Lower leg skin (tissue), 4 donors: ENCODE measurements around the gene CACNA1S. TPM values are rescaled to one million over a fixed set of nuclear protein-coding genes. Genes with fewer than 3 reads are reported as not detected.

Experiments used
- DNase-seq, 2 donors: peaks; one replicate each; pipeline ENCODE4 v3.0.0-alpha.2; 2019; ENCODE audit warnings: low spot score in 2 of 2
- H3K4me3 ChIP-seq: fragments of 200-600 bp; sonication (generic); 2 replicates; pipeline ENCODE4 v1.5.1; 2017; ENCODE audit warnings: mild to moderate bottlenecking, low read depth; ENCODE audit not compliant: poor library complexity, severe bottlenecking
- CTCF ChIP-seq, 3 donors: fragments of 450-650 bp; IDR thresholded peaks; one replicate each; pipeline ENCODE4 v1.5.1; 2016; ENCODE audit warnings: antibody characterized with exemption in 3 of 3, mild to moderate bottlenecking in 3 of 3, moderate library complexity in 2 of 3
- POLR2A ChIP-seq, 2 donors: fragments of 450-650 bp; IDR thresholded peaks; one replicate each; pipeline ENCODE4 v1.6.1; 2016 to 2017; ENCODE audit warnings: antibody characterized with exemption in 2 of 2, mild to moderate bottlenecking in 1 of 2, moderate library complexity in 1 of 2
- WGBS, 2 donors: methylation state at CpG; one replicate each; pipeline ENCODE4 v1.1.5; 2018; 5-methylcytosine and 5-hydroxymethylcytosine counted together
- intact Hi-C: fragments of 100-400 bp; cut with DNase I; formaldehyde crosslinking; loops from one replicate; pipeline ENCODE4 v1.15.0; 2023; ENCODE audit warnings: low total_unique reads
- total RNA-seq, 4 donors: library from RNA; depleted of rRNA; stranded (reverse); fragments of >200 nt; gene quantifications; one replicate each; pipeline ENCODE4 v1.1.0, GENCODE V29; 2016

Gene CACNA1S
- total RNA-seq, 4 donors from 2014 or later: 0.04 TPM; not detected in 3

DNA sequence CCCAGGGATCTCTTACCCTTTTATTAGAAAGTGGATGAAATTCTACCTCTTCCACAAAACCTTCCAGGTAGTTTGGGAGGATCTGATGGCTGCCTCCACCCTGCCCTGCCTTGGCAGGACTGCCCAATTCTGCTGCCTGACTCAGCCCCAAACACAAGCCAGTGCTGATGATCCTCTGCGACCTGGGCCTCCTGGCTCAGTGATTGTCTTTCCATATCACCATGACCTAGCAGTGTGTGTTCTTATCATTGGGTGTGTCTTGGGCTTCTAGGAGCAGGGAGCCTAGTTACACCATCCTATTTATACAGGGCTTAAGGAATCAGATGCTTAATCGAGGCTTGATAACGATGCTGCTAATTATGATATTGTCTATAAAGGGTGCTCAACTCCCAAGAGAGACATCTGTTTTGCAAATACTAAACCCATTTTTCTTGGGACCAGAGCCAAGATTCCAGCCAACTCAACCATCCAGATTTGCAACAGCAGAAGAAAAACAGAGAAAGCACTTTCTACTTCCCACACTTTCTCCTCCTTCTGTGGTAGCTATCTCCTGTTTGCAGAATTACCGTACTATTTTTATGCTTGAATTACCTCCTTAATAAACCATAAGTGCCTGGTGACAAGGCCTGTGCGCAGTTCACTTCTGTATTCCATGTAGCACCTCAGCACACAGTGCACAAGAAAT is 52.2 kb downstream of the CACNA1S start:
- TF ChIP-seq CTCF (IDR thresholded peaks at IDR 0.05): no peak
- TF ChIP-seq POLR2A (IDR thresholded peaks at IDR 0.05): no peak
- no peak for DNase-seq
- 60 to 63% methylated on average over 5 of the region's 5 CpGs for WGBS, 2 donors
- no peak overlapping the region for H3K4me3 ChIP-seq
- intact Hi-C loops: no loop called here

DNA sequence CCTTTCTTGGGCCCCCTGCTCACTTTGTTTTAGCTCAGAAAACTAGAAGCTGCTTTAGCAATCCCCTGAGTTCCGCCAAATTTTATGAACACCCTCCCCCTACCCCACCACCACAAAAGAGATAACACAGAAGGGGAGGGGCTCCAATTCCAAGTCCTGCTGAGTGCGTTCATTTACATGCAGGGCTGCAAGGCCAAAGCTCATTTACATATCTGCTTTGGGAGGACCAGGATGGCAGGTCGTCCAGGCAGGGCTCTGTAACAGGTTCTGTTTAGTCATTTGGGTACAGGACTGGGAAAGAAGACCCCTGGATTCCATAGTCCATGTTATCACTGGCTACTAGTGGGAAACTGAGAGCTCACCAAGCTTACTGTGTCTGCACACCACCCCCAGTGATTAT is 52.8 kb downstream of the CACNA1S start:
- DNase-seq: no peak
- no peak for TF ChIP-seq CTCF (IDR thresholded peaks at IDR 0.05)
- no peak for TF ChIP-seq POLR2A (IDR thresholded peaks at IDR 0.05)
- no peak overlapping the region for H3K4me3 ChIP-seq
- intact Hi-C loops: no loop called here
- 89 to 97% methylated on average over 3 of the region's 3 CpGs for WGBS, 2 donors

GRCh38 chr1:201054091-201054543 is 58.1 kb downstream of the CACNA1S start:
- 34 to 42% methylated on average over 9 to 10 of the region's 10 CpGs for WGBS, 2 donors
- intact Hi-C loops: no loop called here

DNA sequence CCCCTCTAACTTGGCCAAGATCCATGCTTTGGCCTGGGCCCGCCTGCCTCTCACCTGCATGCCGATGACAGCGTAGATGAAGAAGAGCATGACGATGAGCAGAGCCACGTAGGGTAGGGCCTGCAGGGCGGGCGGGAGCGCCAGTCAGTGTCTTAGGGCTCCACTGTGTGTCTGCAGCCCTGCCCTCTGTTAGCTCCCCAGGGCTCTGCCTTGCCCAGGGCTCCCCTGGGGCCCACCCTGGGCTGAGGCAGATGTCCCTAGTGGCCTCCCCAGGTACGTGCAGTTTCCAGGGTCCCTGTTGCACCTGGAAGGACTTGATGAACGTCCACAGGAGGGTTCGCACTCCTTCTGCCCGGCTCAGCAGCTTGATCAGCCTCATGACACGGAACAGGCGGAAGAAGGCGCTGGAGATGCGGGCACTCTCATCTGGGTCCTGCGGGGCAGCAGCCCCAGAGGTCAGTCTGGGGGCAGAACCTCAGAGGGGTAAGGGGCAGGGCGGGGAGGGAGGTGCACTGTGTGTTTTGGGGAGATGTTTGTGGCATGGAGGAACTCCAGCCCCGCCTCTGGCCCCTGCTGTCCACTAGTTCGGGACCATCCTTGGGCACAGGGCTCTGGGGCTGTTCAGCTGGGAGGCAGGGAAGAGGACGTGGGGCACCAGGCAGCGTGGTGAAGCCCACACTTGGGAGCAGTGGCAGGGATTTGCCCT is 58.9 kb downstream of the CACNA1S start:
- intact Hi-C loops: no loop called here
- DNase-seq: no peak
- TF ChIP-seq POLR2A (IDR thresholded peaks at IDR 0.05): no peak
- 87 to 91% methylated on average over 21 to 22 of the region's 22 CpGs for WGBS, 2 donors
- H3K4me3 ChIP-seq: no peak overlapping the region

More at GRCh38 chr1:201054091-201054543, 58.1 kb downstream of the CACNA1S start:
- no peak overlapping the region for H3K4me3 ChIP-seq
- DNase-seq: no peak
- TF ChIP-seq POLR2A (IDR thresholded peaks at IDR 0.05) (no peak), CTCF (IDR thresholded peaks at IDR 0.05) (no peak)

GRCh38 chr1:201051399-201051798 is 60.8 kb downstream of the CACNA1S start:
- DNase-seq: no peak
- WGBS, 2 donors: 84 to 90% methylated on average over 2 of the region's 2 CpGs
- H3K4me3 ChIP-seq: no peak overlapping the region
- intact Hi-C loops: no loop called here
- no peak for TF ChIP-seq POLR2A (IDR thresholded peaks at IDR 0.05)
- TF ChIP-seq CTCF (IDR thresholded peaks at IDR 0.05): no peak

GRCh38 chr1:201050515-201051277 is 61.5 kb downstream of the CACNA1S start:
- no peak for DNase-seq
- no peak overlapping the region for H3K4me3 ChIP-seq
- TF ChIP-seq CTCF (IDR thresholded peaks at IDR 0.05) (no peak), POLR2A (IDR thresholded peaks at IDR 0.05) (no peak)
- intact Hi-C loops: no loop called here
- WGBS, 2 donors: 84 to 91% methylated on average over 5 of the region's 5 CpGs
